ENCODE data around the gene COASY.

Gene COASY

GRCh38 chr17:42568341-42569111 is 6.6 kb downstream of the COASY start:
- in situ Hi-C loops (cut with MboI; ENCODE audit: low sequenced_read_pairs): no loop called here

DNA sequence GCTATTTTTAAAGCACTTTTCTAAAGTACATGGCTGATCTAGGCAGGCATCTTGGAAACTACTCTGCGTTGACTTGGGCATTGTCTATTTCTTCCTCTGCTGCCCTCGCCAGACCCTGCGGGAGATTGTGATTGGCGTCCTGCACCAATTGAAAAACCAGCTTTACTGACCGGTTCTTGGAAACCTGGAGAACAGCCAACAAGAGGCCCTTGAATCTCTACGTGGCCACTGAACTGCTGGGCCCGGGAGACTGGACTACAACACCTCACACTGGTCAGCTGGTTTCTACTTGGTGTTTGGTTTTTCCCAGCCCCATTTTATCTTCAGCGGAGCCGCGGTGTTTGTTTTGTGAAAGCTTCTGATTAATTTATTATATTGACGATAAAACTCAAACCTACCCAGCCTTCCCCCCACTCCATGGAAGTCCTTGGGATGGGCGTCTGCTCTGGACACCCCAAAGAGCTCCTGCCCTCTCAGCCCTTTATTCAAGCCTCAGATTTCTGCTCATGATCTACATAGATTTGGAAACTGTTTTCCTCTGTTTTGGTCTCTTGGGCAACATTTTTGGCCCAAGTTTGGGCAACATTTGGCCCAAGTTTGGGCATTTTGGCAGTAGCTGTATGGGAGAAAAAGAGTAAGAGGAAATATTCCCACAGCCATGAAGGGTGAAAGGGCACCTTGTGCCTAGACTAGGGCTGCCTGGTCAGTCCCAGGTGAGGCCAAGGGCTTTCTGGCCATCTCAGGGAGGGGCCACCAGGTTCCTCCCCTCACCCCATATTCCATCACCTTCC is 9.7 kb downstream of the COASY start:
- in situ Hi-C loops (cut with MboI; ENCODE audit: low sequenced_read_pairs): no loop called here

DNA sequence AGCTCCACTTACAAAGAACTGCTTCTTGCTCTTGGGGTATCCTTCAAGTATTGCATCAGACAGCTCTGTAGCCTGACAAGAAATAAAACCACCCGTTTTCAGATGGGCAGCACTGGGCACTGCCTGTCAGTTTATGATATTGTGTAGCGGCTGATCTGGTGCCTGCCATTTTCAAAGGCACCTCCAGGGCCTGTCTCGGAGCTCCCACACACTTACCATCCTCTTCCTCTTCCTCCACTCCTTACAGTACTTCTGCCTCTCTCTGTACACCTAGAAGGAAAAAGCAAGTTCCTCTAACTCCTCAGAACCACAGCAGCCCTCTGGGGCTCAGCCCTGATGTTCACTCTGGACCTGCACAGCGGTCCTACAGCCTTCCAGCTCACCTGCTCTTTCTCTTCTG is 11.1 kb downstream of the COASY start:
- in situ Hi-C loops (cut with MboI; ENCODE audit: low sequenced_read_pairs): no loop called here

GRCh38 chr17:42574463-42574862 is 12.5 kb downstream of the COASY start:
- in situ Hi-C loops (cut with MboI; ENCODE audit: low sequenced_read_pairs): no loop called here

DNA sequence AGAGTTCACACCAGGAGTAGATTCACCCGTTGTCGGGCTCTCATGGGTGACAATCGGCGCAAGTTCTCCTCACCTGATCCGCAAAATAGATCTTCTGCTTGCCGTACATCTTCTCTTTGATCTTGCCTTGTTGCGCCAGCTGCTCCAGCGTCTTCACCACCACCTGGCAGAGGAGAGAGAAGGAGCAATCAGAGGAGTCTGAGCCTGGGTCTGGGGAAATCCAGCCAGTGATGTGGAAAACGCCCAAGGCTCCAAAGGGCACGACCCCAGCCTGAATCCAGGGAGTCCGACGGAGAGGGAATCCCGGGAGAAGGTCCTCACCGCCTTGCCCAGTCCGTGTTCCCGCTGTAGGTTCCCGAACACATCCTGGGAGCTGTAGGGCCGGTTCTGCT is 15.2 kb downstream of the COASY start:
- in situ Hi-C loops (cut with MboI; ENCODE audit: low sequenced_read_pairs): no loop called here

GRCh38 chr17:42577532-42578281 is 15.8 kb downstream of the COASY start, which contains the start of gene PSMC3IP:
Gene PSMC3IP (minus strand): TSS chr17:42577729. CDS start chr17:42577686, 43 bp downstream.
- in situ Hi-C loops (cut with MboI; ENCODE audit: low sequenced_read_pairs): no loop called here

DNA sequence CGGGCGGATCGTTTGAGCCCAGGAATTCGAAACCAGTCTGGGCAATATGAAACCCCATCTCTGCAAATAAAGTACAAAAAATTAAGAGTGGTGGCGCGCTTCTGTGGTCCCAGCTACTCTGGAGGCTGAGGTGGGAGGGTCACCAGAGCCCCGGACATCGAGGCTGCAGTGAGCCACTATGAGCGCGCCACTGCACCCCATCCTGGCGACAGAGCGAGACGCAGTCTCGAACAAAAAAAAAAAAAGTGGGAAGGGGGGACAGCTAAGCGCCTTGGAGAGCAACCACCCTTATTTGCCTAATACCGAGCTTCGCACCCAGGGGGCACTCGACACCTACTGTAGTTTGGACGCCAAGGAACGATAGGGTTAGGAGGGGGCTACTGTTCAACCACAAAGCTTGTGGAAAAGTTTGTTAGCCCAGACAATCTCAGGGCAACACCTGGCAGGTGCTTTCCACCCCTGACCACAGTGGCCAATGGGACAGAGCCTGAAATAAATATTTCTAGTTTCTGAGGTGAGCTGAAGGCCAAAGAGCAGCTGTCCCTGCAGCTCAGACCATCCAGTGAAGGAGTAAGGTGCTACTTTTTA is 16.4 kb downstream of the COASY start:
- in situ Hi-C loops (cut with MboI; ENCODE audit: low sequenced_read_pairs): no loop called here

GRCh38 chr17:42579794-42580551 is 18.0 kb downstream of the COASY start:
- in situ Hi-C loops (cut with MboI; ENCODE audit: low sequenced_read_pairs): no loop called here

- in situ Hi-C loops (cut with MboI; ENCODE audit: low sequenced_read_pairs): no loop called here
Measured at GRCh38 chr17:42581744-42582270, 19.9 kb downstream of the COASY start.

DNA sequence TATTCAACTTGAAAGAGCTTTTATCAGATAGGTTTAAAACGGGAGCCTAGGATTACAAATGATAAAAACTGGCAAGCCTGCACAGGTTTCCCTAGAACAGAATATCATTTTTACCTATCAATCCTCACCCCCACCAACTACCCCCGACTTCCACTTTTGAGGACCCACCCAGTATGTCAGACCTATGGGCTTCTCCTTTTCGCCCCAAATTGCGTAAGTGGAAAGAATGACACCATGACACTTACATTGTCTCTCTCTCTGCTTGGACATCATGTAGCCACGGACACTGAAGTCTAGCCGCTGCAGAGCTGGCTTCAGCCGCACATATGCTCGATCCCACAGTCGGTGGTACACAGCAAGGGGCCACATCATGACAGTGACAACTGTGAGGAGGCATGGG is 22.9 kb downstream of the COASY start:
- in situ Hi-C loops (cut with MboI; ENCODE audit: low sequenced_read_pairs): no loop called here

DNA sequence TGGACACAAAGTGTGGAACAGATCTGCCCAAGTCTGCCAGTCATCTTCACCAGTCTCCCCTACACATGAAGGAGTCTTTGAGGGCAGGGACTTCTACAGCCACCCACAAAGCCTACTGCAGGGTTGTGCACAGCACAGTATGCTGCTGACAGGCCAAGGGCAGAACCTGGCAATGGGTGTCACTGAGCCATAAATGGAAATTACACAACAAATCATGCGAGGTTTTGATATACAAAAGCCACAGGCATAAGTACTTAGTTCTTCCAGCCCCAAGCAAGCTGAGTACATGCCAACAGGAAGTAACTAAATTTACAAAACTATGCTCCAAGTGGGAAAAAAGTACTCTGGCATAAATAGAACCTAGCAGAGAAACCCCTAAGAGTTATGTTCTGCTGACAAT is 23.4 kb downstream of the COASY start:
- in situ Hi-C loops (cut with MboI; ENCODE audit: low sequenced_read_pairs): no loop called here

- in situ Hi-C loops (cut with MboI; ENCODE audit: low sequenced_read_pairs): no loop called here
Measured at GRCh38 chr17:42586514-42587230, 24.7 kb downstream of the COASY start.

DNA sequence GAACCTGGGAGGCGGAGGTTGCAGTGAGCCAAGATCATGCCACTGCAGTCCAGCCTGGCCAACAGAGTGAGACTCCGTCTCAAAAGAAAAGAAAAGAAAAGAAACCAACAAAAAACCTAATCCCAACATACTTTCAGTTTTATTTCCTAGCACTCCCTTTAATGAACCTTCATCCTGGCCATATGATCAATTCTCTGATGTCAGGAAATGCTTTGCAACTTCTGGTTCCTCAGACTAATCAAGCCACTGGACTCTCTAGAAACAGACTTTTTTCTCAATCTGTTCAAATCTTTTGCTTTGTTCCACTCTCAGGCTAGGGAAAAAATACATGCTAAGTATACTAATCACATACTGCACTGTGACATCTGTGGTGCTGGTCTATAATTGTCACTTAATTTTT is 28.9 kb downstream of the COASY start:
- in situ Hi-C loops (cut with MboI; ENCODE audit: low sequenced_read_pairs): no loop called here

GRCh38 chr17:42591411-42591810 is 29.5 kb downstream of the COASY start:
- in situ Hi-C loops (cut with MboI; ENCODE audit: low sequenced_read_pairs): no loop called here

GRCh38 chr17:42596386-42596785 is 34.4 kb downstream of the COASY start:
- in situ Hi-C loops (cut with MboI; ENCODE audit: low sequenced_read_pairs): no loop called here

GRCh38 chr17:42598905-42599304 is 37.0 kb downstream of the COASY start:
- in situ Hi-C loops (cut with MboI; ENCODE audit: low sequenced_read_pairs): no loop called here

DNA sequence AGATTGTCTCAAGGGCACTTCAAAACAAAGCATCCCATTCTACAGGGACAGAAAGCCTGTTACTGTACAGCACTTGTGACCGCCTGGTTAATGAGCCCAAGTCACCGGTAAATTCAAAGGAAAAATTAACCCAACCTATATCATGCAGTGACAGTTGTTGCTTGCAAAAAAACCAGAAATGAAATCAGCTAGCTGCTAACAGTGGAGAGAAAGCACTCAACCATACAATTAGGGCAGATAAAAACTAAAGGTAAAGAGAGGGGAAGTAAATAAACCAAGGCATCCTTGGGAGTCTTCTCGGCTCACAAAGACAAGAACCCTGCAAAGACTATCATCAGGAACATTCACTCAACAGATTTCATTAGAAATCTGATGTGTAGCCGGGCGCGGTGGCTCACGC is 41.4 kb downstream of the COASY start:
- in situ Hi-C loops (cut with MboI; ENCODE audit: low sequenced_read_pairs): no loop called here

GRCh38 chr17:42607769-42608168 is 45.8 kb downstream of the COASY start:
- in situ Hi-C loops (cut with MboI; ENCODE audit: low sequenced_read_pairs): no loop called here
